ENCODE measurements around the gene PCDH9.

GRCh38 chr13:66312312-66313087 is 917.6 kb downstream of the PCDH9 start:
- TF ChIP-seq EP300 (IDR thresholded peaks at IDR 0.05) (no peak), POLR2AphosphoS5 (IDR thresholded peaks at IDR 0.05) (no peak)
